HUES6 (cell line): ENCODE measurements around the gene NDUFA5.
A peak's percentile ranks its signal among the peaks of the same experiment; 100 is the strongest.
"Not testable (repeated sequence)": the region's sequence is repeated elsewhere in the genome, so short reads cannot be mapped to it uniquely, and the experiment has no call there.

Experiments
- H3K27ac ChIP-seq: 2 replicates; pipeline ENCODE4 v1.7.0; 2013; ENCODE audit warnings: low read depth, mild to moderate bottlenecking, low read length, inconsistent platforms
- H3K27me3 ChIP-seq: 2 replicates; pipeline ENCODE4 v1.6.1; 2013; ENCODE audit warnings: low read length; ENCODE audit not compliant: control insufficient read depth, insufficient read depth
- H3K36me3 ChIP-seq: 2 replicates; pipeline ENCODE4 v1.6.1; 2013; ENCODE audit warnings: low read length; ENCODE audit not compliant: control insufficient read depth, insufficient read depth
- H3K4me1 ChIP-seq: 2 replicates; pipeline ENCODE4 v1.6.1; 2013; ENCODE audit warnings: low read length; ENCODE audit not compliant: control insufficient read depth, insufficient read depth
- H3K4me3 ChIP-seq: 2 replicates; pipeline ENCODE4 v1.5.1; 2013; ENCODE audit warnings: low read depth, low read length
- H3K9ac ChIP-seq: one replicate; pipeline ENCODE4 v1.6.1; 2013; ENCODE audit warnings: mild to moderate bottlenecking, low read length
- H3K9me3 ChIP-seq: 2 replicates; pipeline ENCODE4 v1.6.1; 2013; ENCODE audit warnings: low read depth, low read length; ENCODE audit not compliant: control insufficient read depth, insufficient read depth

NDUFA5 gene

DNA sequence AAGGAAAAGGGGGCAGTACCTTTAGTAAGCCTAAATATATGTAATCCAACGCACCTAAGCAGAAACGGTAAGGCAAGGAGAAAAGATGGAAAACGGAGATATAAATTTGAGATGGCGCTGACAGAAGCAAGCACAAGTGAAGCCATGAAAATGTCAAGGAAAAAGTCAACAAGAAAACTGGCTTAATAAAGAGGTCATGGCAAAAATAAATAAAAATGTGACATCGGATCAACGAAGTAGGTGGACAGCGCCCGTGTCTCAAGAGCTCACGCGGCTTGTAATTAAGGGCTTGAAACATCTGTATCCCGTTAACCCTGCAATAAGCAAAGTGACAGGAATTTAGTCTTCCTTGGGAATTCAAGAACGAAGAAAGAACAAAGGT lies 611 bp downstream of the NDUFA5 start:
- H3K9me3 ChIP-seq: no peaks in the 10 kb centered on the region
- H3K4me3 ChIP-seq: peak overlapping the region; percentile 89
- peak overlapping the region; percentile 39; the same call in 1 of the 2 replicates for H3K27ac ChIP-seq
- H3K27me3 ChIP-seq: no peaks in the 10 kb centered on the region
- H3K36me3 ChIP-seq: peaks cover 25% of the 10 kb centered on the region
- peak overlapping the region; percentile 90 for H3K9ac ChIP-seq
- peaks cover 3% of the 10 kb centered on the region; the same call in 1 of the 2 replicates for H3K4me1 ChIP-seq

DNA sequence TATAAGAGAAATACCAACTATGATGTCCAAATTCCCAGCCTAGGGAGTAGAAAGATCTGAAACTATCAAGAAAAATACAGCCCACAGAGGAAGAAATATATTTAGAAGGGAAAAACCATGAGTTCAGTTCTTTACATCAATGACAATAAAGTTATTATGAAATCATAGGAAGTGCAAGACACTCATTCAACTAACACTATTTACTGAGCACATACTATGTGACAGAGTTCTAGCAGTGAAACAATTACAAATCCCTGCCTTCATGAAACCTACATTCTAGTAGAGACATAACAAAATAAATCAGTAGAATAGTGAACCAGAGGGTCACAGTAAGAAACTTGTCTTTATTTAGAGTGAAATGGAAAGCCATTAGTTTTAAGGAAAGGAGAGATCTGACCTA lies 2.1 kb downstream of the NDUFA5 start:
- Histone ChIP-seq H3K27ac (no peak overlapping the region), H3K36me3 (peaks cover 29% of the 10 kb centered on the region), H3K9me3 (no peaks in the 10 kb centered on the region), H3K4me3 (no peak overlapping the region), H3K9ac (no peak overlapping the region), H3K27me3 (no peaks in the 10 kb centered on the region), H3K4me1 (peaks cover 3% of the 10 kb centered on the region; the same call in 1 of the 2 replicates)

DNA sequence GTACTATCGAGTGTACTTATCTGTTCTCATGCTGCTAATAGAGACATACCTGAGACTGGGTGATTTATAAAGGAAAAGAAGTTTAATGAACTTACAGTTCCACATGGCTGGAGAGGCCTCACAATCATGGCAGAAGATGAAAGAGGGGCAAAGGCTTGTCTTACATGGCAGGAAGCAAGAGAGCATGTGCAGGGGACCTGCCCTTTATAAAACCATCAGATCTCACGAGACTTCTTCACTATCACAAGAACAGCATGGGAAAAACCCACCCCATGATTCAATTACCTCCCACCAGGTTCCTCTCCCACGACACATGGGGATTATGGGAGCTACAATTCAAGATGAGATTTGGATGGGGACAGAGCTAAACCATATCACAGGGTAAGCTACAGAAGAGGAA lies 4.5 kb downstream of the NDUFA5 start:
- H3K4me1 ChIP-seq: peaks cover 3% of the 10 kb centered on the region; the same call in 1 of the 2 replicates
- H3K27me3 ChIP-seq: no peaks in the 10 kb centered on the region
- no peak overlapping the region for H3K9ac ChIP-seq
- H3K36me3 ChIP-seq: peaks cover 49% of the 10 kb centered on the region
- H3K9me3 ChIP-seq: no peaks in the 10 kb centered on the region
- H3K4me3 ChIP-seq: no peak overlapping the region
- no peak overlapping the region for H3K27ac ChIP-seq

DNA sequence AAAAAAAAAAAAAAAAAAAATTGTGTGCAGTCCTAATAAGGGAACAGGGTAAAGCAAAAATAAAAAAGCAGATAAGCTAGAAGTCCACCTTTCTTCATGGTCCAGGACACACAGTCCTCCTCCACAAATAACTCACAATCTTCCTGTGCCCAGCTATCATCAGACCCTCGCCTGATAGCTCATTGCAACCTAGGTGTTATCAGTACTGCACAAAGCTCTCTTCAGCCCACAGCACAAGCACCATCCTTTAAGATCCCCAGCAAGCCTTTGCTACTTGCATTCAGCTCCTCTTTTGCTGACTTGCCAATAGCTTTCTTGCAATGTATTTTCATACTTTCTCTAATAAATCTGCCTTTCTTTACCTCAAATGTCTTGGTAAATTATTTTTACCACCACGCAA lies 5.0 kb downstream of the NDUFA5 start:
- Histone ChIP-seq H3K4me1 (peaks cover 3% of the 10 kb centered on the region; the same call in 1 of the 2 replicates), H3K9me3 (no peaks in the 10 kb centered on the region), H3K4me3 (no peak overlapping the region), H3K27ac (no peak overlapping the region), H3K36me3 (peaks cover 50% of the 10 kb centered on the region), H3K9ac (no peak overlapping the region), H3K27me3 (no peaks in the 10 kb centered on the region)

DNA sequence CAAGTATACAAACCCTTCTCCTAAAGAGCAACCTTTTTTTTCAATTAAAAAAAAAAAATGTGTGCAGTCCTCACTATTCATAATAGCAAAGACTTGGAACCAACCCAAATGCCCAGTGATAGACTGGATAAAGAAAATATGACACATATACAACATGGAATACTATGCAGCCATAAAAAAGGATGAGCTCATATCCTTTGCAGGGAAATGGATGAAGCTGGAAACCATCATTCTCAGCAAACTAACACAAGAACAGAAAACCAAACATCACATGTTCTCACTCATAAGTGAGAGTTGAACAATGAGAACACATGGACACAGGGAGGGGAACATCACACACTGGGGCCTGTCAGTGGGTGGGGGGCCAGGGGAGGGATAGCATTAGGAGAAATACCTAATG lies 5.5 kb downstream of the NDUFA5 start:
- not testable (repeated sequence) for H3K27me3 ChIP-seq

DNA sequence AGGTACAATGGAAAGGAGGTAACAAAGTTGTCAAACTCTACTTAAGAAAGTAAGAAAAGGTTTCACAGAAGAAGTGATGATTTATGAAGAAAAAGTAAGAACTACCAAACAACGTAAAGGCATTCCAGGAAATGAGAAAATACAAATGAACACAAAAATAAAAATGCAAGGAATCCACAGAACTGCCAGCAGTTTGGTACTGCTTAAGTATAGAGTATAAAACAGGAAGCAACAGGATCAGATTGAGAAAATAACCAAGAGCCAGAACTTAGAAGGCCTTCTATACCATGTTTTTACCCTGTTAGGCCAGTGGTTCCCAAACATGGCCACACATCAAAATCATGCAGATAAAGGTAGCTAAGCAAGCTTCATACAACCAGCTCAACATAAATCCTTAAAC lies 9.2 kb downstream of the NDUFA5 start:
- Histone ChIP-seq H3K9ac (no peak overlapping the region), H3K36me3 (peaks cover 42% of the 10 kb centered on the region), H3K4me1 (no peaks in the 10 kb centered on the region), H3K27me3 (no peaks in the 10 kb centered on the region), H3K4me3 (no peak overlapping the region), H3K9me3 (no peaks in the 10 kb centered on the region), H3K27ac (no peak overlapping the region)

More for the DNA sequence above, 5.5 kb downstream of the NDUFA5 start:
- not testable (repeated sequence) for H3K4me3 ChIP-seq, H3K27ac ChIP-seq, H3K9ac ChIP-seq, H3K4me1 ChIP-seq, H3K9me3 ChIP-seq
- peaks cover 53% of the 10 kb centered on the region for H3K36me3 ChIP-seq

DNA sequence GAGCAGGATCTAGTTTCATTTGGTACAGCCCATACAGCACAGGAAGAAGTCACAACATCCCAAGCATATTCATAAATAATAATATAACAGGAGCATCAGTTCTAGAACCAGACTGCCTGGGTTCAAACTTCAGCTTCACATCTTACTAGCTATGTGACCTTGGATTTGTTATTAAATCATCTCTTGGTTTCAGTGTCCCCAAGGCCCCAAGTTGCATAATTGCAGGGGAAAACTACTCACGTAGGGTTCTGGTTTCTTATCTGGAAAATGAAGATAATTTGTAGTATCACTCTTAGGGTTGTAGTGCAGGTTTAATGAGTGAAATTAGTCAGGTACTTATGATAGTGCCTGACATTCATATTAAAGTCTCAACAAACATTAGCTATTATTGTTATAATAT lies 17.7 kb downstream of the NDUFA5 start:
- no peak overlapping the region for H3K9ac ChIP-seq
- H3K9me3 ChIP-seq: no peaks in the 10 kb centered on the region
- no peaks in the 10 kb centered on the region for H3K4me1 ChIP-seq
- no peak overlapping the region for H3K27ac ChIP-seq
- H3K27me3 ChIP-seq: no peaks in the 10 kb centered on the region
- peaks cover 7% of the 10 kb centered on the region for H3K36me3 ChIP-seq
- no peak overlapping the region for H3K4me3 ChIP-seq

DNA sequence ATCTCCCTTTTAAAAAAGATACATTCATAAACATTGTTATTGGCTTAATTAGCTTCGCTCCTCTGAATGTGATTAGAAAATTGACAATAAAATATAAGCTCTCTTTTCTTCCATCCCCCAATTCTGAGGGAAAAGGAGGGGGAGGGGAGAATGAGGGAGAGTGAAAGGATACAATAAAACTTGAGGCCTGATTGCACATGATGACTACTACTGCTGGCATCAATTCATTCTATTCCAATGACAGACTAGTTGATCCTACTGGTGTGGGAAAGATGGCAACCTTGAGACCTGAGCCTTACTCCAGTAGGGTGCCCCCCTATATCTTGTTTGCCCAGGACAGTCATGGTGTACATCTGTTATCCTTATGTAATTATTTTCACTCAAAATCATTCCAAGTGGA lies 18.7 kb downstream of the NDUFA5 start:
- H3K27me3 ChIP-seq: peaks cover 4% of the 10 kb centered on the region
- H3K4me1 ChIP-seq: peaks cover 2% of the 10 kb centered on the region
- H3K27ac ChIP-seq: no peak overlapping the region

DNA sequence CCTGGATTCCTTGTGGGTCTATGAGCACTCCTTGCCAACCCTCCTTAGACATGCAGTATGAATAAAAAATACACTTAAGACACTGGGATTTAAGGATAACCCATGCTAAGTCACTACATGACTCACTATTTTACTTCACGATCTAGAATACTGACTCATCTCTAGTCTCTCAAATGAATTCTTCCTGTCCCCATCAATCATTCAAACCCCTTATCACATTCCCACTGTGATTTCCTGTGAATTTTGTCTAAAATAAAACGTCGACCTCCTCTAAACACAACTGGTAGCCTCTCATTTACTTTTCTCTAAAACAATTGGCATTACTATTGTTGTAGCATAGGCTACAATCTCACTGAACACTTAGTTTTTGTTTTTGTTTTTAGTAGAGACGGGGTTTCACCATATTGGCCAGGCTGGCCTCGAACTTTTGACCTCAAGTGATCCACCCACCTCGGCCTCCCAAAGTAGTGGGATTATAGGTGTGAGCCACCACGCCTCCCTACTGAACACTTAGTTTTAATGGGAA lies 19.4 kb downstream of the NDUFA5 start:
- Histone ChIP-seq H3K9me3 (no peaks in the 10 kb centered on the region), H3K27me3 (peaks cover 10% of the 10 kb centered on the region), H3K36me3 (peaks cover 3% of the 10 kb centered on the region; the same call in 1 of the 2 replicates), H3K4me3 (no peak overlapping the region), H3K9ac (no peak overlapping the region), H3K27ac (no peak overlapping the region; the same call in 1 of the 2 replicates), H3K4me1 (peaks cover 4% of the 10 kb centered on the region)

More for the DNA sequence above, 18.7 kb downstream of the NDUFA5 start:
- no peaks in the 10 kb centered on the region for H3K9me3 ChIP-seq
- peaks cover 7% of the 10 kb centered on the region for H3K36me3 ChIP-seq
- no peak overlapping the region for H3K9ac ChIP-seq
- H3K4me3 ChIP-seq: no peak overlapping the region

DNA sequence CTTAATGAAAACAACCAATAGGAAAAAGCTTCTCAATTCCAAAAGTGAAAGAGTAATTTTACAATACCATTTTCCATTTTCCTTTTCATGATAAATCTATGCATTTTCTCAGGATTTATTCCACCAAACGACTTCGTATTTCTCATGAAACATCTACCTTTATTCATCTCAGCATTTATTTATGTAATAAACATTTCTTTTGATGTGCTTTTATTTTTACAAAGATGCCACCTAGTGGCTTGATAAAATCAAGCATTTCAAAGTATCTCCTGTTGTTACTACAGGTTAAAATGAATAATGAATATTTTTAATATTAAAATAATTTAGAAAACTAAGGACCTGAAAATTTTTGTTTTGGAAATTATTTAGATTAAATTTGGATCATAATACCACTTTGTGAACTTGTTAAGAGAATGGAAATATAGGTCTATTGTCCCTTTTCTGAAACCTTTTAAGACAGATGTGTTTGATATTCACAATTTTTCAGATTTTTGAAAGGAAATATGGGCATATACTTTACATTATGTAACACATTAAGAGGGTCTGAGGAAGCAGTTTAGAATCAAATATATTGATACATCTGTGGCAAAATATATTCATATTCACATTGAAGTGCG lies 20.5 kb downstream of the NDUFA5 start:
- Histone ChIP-seq H3K9me3 (no peaks in the 10 kb centered on the region), H3K4me3 (no peak overlapping the region), H3K9ac (no peak overlapping the region)

DNA sequence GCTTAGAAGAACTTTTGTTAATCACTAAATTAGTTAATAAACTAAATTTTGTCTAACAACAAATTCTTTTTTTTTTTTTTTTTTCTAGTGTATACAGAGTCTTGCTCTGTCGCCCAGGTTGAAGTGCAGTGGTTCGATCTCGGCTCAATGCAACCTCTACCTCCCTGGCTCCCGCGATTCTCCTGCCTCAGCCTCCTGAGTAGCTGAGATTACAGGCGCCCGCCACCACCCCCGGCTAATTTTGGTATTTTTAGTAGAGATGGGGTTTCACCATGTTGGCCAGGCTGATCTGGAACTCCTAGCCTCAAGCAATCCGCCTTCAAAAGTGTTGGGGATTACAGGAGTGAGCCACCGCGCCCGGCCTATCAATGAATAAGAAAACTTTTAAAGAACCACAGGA lies 22.1 kb downstream of the NDUFA5 start:
- Histone ChIP-seq H3K9ac (no peak overlapping the region), H3K4me3 (peak overlapping the region; percentile 80)

More for the DNA sequence above, 20.5 kb downstream of the NDUFA5 start:
- H3K27ac ChIP-seq: no peak overlapping the region
- H3K4me1 ChIP-seq: peaks cover 4% of the 10 kb centered on the region
- peaks cover 3% of the 10 kb centered on the region; the same call in 1 of the 2 replicates for H3K36me3 ChIP-seq
- peaks cover 18% of the 10 kb centered on the region for H3K27me3 ChIP-seq

More for the DNA sequence above, 22.1 kb downstream of the NDUFA5 start:
- H3K27me3 ChIP-seq: peaks cover 18% of the 10 kb centered on the region
- H3K27ac ChIP-seq: no peak overlapping the region
- H3K4me1 ChIP-seq: peaks cover 4% of the 10 kb centered on the region
- H3K9me3 ChIP-seq: no peaks in the 10 kb centered on the region
- H3K36me3 ChIP-seq: no peaks in the 10 kb centered on the region
